ENCODE measurements around the gene NF1.

DNA sequence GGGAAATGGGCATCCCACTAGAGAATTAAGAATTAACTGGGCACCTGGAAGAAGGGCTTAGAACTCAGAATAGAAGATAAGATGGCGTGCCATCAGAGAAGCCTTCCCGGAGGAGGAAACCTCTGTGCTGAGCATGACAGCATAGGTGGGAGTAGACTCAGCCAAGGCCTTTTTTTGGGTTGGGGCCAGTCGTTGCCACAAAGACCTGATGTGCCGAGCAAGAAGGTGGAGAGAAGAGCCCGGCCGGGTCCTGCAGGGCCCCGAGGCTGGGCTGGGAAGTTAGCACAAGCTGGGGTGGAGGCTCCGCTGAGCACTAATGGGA lies 295.6 kb downstream of the NF1 start:
- no peak for TF ChIP-seq POLR2A (IDR thresholded peaks at IDR 0.05)
- TF ChIP-seq, protein P1, sequence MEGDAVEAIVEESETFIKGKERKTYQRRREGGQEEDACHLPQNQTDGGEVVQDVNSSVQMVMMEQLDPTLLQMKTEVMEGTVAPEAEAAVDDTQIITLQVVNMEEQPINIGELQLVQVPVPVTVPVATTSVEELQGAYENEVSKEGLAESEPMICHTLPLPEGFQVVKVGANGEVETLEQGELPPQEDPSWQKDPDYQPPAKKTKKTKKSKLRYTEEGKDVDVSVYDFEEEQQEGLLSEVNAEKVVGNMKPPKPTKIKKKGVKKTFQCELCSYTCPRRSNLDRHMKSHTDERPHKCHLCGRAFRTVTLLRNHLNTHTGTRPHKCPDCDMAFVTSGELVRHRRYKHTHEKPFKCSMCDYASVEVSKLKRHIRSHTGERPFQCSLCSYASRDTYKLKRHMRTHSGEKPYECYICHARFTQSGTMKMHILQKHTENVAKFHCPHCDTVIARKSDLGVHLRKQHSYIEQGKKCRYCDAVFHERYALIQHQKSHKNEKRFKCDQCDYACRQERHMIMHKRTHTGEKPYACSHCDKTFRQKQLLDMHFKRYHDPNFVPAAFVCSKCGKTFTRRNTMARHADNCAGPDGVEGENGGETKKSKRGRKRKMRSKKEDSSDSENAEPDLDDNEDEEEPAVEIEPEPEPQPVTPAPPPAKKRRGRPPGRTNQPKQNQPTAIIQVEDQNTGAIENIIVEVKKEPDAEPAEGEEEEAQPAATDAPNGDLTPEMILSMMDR (IDR thresholded peaks at IDR 0.05): no peak
